ENCODE measurements around the gene PTGS1.
"Not testable (repeated sequence)": the region's sequence is repeated elsewhere in the genome, so short reads cannot be mapped to it uniquely, and the experiment has no call there.

Gene PTGS1

GRCh38 chr9:122347348-122348287 is 23.2 kb upstream of the PTGS1 start:
- no peak for DNase-seq (ENCODE audit: low read depth)

DNA sequence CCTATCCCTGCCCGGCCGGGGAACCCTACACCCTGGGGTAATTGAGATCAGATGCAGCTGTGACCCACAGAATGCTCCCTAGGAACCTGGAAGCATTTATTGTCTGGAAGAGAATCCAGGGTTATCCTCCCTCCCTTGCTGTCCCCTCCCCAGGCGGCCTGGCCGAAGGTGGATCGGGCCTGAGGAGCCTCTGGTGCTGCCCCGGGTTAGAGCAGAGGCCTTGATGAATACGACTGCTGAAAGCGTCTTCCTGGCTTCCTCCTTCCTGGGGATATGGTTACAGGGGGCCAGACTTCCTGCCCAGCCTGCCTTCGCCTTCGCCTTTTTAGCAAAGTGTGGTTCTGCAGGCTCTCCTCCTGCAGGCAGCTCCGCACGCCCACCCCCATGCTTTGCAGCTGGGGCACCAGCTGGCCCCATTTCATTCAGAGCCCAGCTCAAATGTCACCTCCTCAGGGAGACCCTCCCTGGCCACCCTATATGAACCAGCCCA is 22.5 kb upstream of the PTGS1 start:
- no peak for DNase-seq (ENCODE audit: low read depth)

DNA sequence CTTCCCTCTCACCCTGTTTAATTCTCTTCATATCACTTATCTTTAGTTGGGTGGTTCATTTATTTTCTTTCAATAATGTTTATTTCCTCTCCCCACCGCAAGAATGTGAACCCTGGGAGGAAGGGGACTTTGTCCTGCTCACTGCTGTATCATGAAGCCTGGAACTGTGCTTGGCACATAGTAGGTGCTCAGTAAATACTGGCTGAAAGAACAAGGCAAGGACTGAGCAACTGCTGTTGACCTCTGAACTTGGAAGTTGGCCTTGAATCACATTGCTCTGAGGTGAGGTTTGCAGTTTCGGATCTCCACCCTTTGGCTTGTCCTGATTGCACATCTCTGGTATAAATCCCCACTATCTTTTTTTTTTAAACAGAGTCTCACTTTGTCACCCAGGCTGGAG is 22.0 kb upstream of the PTGS1 start:
- DNase-seq (ENCODE audit: low read depth): no peak

DNA sequence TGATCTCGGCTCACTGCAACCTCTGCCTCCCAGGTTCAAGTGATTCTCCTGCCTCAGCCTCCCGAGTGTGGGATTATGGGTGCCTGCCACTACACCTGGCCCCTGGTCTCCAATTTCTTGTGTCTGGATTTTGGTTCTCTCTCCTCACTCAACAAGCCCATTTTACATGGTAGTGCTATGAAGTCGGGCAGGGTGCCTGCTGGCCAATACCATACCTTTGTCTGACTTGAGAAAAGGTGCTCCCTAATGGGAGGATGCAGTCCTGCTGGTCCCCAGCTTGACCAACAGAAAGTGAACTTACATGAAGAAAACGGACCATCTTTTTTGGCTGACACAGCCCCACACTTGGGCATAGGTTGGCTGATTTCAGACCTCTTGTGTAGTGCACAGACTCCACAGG is 21.6 kb upstream of the PTGS1 start:
- no peak for DNase-seq (ENCODE audit: low read depth)

DNA sequence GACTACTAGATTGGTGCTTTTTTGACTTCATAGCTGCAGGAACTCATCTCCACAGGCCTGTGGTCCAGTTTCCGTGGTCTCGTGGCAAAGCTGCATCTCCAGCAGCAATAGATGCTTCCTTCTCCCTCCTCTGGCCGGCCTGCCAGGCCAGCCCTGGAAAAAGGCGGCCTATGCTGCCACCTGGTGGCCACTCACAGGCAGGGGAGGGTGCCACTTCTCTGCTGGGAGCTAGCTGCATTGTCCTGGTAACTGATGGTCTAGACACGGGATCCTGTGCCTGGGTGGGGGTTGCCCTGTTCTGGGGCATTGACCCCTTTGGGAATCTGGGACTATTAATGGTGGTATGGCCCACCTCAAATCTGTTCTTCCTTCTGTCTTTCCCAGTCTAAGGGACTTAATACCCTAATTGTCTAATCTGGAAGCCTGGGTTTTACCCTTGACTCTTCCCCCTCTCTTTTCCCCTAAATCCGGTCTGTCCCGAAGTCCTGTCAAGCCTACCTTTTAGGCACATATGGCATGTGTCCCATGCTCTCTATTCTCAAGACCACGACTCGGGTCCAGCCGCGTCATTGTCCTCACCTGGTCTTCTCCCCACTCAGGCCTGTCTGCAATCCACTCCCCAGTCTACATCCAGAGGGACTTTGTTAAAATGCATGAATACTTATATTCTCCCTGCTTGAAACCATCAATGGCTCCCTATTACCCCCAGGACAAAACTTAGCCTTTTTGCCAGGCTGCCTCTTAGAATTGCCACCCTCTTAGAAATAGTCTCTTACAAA is 20.1 kb upstream of the PTGS1 start:
- DNase-seq (ENCODE audit: low read depth): no peak

GRCh38 chr9:122354536-122355199 is 16.2 kb upstream of the PTGS1 start:
- DNase-seq (ENCODE audit: low read depth): no peak

DNA sequence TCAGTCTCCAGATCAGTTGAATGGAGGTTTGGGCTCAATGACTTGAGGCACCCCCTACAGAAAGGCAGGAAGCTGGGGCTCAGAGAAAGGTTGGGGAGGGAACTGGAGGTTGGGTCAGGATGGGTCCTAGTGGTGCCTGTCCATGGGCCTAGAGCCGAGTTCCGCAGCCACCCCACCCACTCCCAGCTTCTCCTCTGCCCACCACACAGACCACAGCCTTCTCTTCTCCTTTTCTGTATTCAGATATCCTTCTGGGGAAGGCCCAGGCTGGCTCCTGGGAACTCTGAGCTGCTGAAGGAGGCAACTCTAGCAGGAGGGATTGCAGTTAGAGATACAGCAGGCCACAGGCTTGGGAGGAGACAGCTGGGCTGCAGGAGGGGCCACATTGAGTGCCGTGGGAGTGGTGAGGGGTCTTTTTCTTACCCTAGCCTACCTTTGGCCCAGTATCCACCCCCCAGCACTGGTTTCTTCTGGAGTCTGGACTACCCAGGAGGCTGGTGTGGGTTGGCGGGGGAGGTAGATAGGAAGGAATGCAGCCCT is 15.4 kb upstream of the PTGS1 start:
- DNase-seq (ENCODE audit: low read depth): no peak

- DNase-seq (ENCODE audit: low read depth): no peak
Observed at GRCh38 chr9:122356627-122357026, 14.2 kb upstream of the PTGS1 start.

DNA sequence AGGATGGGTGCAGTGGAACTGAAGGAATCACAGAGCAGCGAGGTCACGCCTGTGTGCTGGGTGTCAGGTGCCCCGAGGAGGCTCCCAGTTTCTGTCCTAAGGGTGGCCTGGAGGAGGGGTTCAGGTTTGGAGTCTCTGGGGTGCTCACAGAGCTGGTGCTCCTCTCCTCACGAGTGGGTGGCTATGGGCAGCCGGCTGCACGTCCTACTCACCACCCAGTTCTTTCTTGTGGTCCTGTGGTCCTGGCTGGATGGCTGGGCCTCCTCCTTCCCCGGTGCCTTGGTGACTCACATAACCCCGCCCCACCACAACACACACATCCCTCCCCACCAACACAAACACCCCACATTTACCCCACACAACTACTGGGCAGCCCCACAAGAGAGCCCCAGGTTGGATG is 9.9 kb upstream of the PTGS1 start:
- no peak for DNase-seq (ENCODE audit: low read depth)

- DNase-seq (ENCODE audit: low read depth): not testable (repeated sequence)
Observed at GRCh38 chr9:122363131-122363530, 7.7 kb upstream of the PTGS1 start.

DNA sequence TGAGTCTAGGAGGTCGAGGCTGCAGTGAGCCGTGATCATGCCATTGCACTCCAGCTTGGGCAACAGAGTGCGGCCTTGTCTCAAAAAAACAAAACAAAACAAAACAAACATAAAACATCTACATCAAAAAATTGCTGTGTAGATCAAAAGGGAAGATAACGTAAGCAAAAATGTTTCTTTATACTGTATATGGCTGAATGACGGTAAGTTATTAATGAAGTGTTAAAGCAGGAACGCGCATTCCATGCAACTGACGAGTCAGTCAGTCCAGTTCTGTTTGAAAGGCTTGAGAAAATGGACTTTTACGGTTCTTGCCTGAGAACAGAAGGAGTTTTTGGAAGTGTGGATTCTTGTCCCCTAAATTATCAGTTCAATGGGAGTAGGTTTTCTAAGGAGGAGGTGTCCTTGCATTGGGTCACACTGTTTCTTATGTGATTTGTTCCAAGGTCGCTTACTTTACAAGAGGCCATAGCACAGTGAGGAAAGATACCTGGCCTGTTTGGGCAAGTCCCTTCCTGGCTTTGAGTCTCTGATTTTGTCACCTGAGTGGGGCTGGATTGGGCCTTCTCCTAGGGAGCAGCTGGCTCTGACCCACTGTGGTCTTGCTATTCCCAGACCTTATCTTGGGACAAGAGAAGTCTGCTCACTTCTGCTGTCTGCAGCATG is 6.6 kb upstream of the PTGS1 start:
- no peak for DNase-seq (ENCODE audit: low read depth)

DNA sequence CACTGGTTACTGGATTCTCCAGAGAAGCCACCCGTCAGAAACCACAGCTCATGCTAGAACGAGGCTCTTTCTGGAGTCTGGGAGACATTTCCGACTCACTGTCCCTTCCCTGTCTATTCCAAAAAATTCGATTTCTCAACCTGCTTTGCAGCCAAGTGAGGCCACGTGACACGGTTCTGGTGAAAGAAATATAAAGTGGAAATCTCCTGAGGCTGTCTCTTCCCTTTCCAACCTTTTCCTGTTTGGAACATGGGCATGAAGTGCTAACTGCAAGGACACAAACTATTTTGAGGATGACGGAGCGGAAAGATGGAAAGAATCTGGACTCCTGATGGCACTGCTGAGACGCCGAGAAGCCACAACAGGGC is 6.1 kb upstream of the PTGS1 start:
- peak; percentile 73 for DNase-seq (ENCODE audit: low read depth)

DNA sequence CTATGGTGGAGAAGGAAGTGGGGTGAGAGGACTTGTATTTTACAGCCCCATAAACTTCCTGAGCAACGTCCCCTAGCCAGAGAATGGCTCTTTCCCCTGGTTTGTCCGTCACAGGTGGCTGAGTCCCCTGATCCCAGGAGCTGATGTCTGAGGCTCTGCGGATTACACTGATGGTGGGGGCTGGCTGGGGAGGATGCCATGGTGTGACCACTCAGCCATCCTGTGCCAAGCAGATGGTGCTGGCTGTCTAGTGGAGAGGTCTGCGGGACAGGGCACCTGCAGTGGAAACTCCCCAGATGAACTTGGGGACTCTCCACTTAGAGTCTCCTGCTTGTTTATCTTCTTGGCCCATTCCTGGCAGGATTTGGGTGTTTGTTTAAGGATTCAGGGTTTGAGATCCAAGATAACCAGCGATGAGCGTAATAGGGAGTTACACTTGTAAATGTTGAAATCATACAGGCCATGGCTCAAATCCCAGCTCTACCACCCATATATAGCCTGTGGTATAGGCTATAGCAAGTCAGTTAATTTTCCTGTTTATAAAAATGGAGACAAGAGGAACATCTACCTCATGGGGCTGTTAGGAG is 4.7 kb upstream of the PTGS1 start:
- DNase-seq (ENCODE audit: low read depth): no peak

- no peak for DNase-seq (ENCODE audit: low read depth)
Observed at GRCh38 chr9:122367065-122367464, 3.8 kb upstream of the PTGS1 start.

GRCh38 chr9:122367774-122368460 is 2.9 kb upstream of the PTGS1 start:
- no peak for DNase-seq (ENCODE audit: low read depth)

GRCh38 chr9:122368642-122369041 is 2.2 kb upstream of the PTGS1 start:
- no peak for DNase-seq (ENCODE audit: low read depth)

DNA sequence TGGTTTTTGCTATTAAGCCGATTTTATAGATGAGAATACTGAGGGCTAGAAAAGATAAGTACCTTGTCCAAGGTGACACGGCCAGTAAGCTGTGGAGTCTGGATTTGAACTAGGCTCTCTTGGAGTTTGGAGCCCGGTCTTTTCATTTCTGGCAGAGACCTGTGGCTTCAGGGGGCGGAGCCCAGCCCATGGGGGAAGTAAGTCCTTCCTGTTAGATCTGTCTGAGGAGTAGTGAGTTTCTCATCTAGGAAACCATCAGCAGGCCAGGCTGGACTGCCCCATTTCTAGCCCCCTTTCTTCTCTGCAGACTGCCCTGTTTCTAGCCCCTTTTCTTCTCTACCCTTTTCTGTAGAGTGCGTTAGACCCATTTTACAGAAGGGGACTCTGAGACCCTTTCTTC is 521 bp upstream of the PTGS1 start:
- no peak for DNase-seq (ENCODE audit: low read depth)

- no peak for DNase-seq (ENCODE audit: low read depth)
Observed at GRCh38 chr9:122371846-122372245, 1.0 kb downstream of the PTGS1 start.

DNA sequence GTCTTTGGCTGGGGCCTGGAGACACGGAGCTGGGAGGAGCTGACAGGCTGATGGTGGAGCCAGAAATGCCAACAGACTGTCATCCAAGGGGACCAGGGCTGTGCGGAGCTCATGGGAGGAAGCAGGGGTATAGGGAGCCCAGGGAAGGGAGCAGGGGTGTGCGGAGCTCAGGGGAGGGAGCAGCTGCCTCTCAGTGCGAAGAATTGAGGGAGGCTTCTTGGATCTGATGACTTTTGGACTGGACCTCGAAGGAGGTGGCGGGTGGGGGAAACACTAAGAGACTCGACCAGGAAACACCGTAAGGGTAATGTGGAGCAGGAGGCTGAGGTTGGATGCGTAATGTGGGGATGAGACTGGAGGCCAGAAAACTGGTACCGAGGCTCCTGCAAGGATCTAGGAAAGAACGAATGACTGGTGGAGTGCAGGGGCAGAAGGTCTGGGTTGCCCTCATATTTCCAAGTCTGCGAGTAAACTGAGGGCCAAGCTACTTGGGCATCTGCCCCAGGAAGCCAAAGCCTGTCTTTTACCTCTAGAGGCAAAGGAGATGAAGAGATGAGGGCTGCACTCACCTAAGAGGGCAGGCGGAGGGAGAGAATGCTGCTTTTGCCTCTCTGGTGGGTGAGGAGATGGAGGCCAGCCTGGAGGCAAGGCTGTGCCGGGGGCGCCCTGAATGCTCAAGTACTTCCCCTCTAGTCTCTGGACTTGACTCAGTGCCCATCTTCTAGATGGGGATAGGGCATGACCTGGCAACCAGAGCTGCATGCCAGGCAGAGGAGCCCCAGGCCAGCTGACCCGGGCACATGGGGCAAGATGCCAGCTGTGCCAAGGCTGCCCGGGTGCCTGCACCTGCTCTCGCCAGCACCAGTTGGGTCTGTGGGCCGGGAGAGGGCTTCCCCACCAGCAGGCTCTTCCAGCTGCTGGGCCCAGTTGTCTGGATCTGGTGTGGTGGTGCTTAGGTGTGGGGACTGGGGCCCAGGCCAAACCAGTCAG is 2.3 kb downstream of the PTGS1 start:
- DNase-seq (ENCODE audit: low read depth): no peak

Measured in GM04503 (cell line).